Measurements from ENCODE around the gene TAF1A.

TAF1A gene

DNA sequence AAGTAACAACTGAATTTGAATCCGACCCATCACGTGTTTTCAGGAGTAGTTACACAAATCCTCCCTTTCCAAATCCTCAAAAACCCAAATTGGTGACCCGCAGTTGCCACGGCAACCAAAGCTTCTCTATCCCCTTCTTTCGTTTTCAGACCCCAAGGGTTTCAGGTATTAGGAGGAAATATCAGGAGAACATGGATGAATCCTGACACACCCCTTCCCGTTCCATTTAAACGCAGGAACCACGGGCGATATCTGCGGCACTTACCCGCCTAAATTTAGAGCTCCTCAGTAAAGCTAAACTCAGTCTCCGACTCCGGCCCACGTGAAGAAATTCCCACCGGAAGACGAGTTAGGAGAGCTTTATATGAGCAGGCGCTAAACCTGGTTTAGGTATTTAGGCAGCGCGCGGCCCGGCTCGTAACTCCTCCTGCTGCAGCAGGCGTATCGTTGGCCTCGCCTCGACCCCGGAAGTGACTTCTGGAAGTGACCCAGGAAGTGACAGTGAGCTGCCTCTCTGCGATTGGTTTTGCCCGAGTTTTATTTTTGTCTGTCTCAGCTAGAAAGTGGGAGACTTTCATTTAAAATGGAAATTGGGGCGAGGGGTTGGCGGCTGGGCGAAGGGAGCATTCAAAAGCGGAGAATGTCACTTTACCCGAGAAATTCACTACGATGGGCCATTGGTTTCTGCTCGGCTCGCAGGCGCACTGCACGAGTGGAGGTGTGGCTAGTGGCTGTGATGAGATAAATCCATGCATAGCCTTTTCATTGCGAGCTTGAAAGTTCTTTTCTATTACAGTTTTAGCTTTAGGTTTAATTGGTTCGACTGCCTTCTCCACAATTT is at the start of gene TAF1A:
TAF1A (minus strand) TSS at position 472 of the 841 bp plus-strand sequence.
- H3K4me3 ChIP-seq = peak within 1 kb of the TSS; percentile 68
- TF ChIP-seq, protein P1, sequence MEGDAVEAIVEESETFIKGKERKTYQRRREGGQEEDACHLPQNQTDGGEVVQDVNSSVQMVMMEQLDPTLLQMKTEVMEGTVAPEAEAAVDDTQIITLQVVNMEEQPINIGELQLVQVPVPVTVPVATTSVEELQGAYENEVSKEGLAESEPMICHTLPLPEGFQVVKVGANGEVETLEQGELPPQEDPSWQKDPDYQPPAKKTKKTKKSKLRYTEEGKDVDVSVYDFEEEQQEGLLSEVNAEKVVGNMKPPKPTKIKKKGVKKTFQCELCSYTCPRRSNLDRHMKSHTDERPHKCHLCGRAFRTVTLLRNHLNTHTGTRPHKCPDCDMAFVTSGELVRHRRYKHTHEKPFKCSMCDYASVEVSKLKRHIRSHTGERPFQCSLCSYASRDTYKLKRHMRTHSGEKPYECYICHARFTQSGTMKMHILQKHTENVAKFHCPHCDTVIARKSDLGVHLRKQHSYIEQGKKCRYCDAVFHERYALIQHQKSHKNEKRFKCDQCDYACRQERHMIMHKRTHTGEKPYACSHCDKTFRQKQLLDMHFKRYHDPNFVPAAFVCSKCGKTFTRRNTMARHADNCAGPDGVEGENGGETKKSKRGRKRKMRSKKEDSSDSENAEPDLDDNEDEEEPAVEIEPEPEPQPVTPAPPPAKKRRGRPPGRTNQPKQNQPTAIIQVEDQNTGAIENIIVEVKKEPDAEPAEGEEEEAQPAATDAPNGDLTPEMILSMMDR (IDR thresholded peaks at IDR 0.05) = no peak
- peak within 1 kb of the TSS; percentile 71 to 76 for H3K27ac ChIP-seq
- peak; percentile 90 for DNase-seq (ENCODE audit: low spot score)

DNA sequence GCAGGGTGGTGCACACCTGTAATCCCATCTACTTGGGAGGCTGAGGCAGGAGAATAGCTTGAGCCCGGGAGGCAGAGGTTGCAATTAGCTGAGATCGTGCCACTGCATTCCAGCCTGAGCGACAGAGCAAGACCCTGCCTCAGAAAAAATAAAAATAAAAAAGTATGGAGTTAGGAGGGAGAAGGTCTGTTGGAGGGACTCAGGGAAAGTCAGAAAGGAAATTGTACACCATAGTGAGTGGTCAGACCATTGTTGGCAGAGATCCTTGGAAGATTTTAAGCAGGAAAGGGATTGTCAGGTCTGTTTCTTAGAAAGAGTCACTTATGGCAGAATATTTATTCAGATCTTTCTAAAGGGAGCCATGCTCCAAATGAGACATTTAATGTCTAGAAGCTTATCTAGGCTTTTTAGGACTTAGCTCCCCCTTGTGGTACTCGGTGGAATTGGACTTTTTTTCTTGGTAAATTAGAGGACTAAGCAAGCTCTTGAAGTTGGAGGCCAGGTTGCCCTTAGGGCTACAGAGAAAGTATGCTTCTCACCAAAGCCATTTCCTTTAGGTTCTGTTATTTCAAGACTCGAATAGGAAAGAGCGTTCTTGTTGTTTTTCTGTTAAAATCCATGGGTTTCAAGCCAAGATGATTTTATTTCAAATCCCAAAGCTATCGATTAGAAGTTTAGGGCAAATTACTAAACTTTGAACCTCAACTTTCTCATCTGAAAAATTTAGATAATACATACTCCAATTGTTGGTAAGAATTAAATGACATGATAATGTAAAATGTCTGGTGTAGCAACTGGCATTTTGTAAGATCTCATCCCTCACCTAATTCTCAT is 44.7 kb upstream of the TAF1A start:
- Histone ChIP-seq H3K4me3 (no peak overlapping the region), H3K27ac (peak overlapping the region in 1 of 2 donors; percentile 2)
- DNase-seq (ENCODE audit: low spot score) = no peak
- TF ChIP-seq, protein P1 (IDR thresholded peaks at IDR 0.05) = peak; percentile 86

DNA sequence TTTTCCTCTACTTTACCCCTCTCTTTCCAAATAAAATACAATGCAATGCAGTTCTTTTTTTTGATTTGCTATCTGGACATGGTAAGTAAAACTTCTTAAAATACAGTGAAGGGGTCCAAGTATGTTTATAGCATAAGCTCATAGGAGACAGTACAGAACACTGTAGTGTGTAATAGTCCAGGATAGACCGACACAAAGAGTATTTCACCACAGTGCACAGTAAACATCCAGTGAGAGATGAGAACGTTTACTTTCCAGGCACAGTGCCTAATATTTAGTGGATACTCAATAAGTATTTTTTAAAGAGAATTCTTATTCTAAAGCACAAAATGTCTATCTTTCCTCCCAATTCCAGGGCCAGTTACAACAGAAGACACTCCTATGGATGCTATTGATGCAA is 43.0 kb upstream of the TAF1A start:
- TF ChIP-seq, protein P1 (IDR thresholded peaks at IDR 0.05) = no peak
- H3K4me3 ChIP-seq = no peak overlapping the region
- DNase-seq (ENCODE audit: low spot score) = no peak
- no peak overlapping the region for H3K27ac ChIP-seq

GRCh38 chr1:222631611-222632208 is 42.0 kb upstream of the TAF1A start:
- H3K4me3 ChIP-seq = no peak overlapping the region
- DNase-seq (ENCODE audit: low spot score) = no peak
- TF ChIP-seq, protein P1 (IDR thresholded peaks at IDR 0.05) = no peak
- H3K27ac ChIP-seq = no peak overlapping the region

- H3K4me3 ChIP-seq = peak overlapping the region; percentile 28
- TF ChIP-seq, protein P1 (IDR thresholded peaks at IDR 0.05) = no peak
- no peak for DNase-seq (ENCODE audit: low spot score)
- peak overlapping the region; percentile 33 to 87 for H3K27ac ChIP-seq
Measured at GRCh38 chr1:222629921-222630535, 40.3 kb upstream of the TAF1A start.

DNA sequence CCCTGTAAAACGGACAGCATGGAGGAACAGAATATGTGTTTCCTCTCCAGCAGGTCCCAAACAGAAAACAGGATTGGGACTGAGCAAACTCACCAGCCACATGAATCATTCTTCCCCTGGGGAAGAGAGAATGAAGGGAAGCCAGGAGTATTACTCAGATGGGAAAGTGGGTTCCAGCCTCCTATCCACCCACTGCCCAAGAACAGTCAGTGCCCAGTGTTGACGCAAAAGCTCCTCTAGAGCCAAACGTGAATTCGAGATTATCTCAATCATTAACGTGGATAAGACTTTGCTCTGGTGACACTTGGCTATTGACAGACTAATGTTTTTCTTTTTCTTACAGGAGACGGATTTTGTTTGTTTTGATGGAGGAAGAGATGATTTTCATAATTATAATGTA is 37.5 kb upstream of the TAF1A start:
- TF ChIP-seq, protein P1 (IDR thresholded peaks at IDR 0.05) = no peak
- peak overlapping the region; percentile 64 to 67 for H3K27ac ChIP-seq
- no peak for DNase-seq (ENCODE audit: low spot score)
- no peak overlapping the region for H3K4me3 ChIP-seq
